ENCODE measurements around the gene TNFSF12. TPM values are rescaled to one million over a fixed set of nuclear protein-coding genes. Genes with fewer than 3 reads are reported as not detected.

TNFSF12 gene
- total and polyA plus RNA-seq, 9 of the 15 experiments (the other 6 are each of a cell fraction or from before 2014, with no cell fraction given) = 0.03 to 0.95 (median 0.19) TPM; not detected in 3

DNA sequence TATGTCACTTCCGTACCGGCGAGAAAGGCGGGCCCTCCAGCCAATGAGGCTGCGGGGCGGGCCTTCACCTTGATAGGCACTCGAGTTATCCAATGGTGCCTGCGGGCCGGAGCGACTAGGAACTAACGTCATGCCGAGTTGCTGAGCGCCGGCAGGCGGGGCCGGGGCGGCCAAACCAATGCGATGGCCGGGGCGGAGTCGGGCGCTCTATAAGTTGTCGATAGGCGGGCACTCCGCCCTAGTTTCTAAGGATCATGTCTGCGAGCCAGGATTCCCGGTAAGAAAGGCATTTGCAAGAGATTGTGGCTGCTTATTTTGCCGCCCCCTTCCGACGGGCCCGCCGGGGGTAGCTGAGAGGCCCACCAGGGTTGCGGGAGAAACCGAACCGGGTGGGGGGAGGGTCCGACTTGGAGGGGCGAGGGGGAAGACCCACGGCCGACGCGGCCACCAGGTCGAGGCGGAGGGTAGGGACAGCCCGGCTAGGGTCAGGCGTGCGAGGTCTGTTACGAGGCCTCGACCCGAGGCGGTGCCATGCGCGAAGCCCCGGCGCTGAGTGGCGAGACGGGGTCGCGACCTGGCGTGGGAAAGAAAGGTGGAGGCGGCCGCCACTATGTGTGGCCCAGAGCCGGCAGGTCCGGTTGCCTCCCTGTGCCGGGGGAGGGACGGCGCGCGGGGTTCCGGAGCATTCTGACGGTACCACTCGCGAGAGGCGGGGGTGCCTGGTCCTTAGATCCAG is 23.9 kb downstream of the TNFSF12 start (continued):
- TF ChIP-seq RCOR1 (IDR thresholded peaks at IDR 0.05; ENCODE audit: borderline replicate concordance in 1 of 2, low read depth in 2 of 2, low read length in 2 of 2) (no peak), ZBTB9 (CRISPR knock-in tag; IDR thresholded peaks at IDR 0.05) (peak; percentile 34; the same call in 1 of the 2 replicates), MAFG (tag; conservative IDR thresholded peaks at IDR 0.05) (no peak), ZNF584 (CRISPR knock-in tag; IDR thresholded peaks at IDR 0.05; ENCODE audit: low read depth) (no peak), CREBBP (IDR thresholded peaks at IDR 0.05; ENCODE audit: low read depth, low read length) (no peak), MLLT1 (IDR thresholded peaks at IDR 0.05) (peak in 1 of 2 experiments; percentile 64; a peak in 1 of 4 replicates), TBP (optimal IDR thresholded peaks at IDR 0.05; ENCODE audit: low read depth, low read length) (no peak), HDAC8 (tag; IDR thresholded peaks at IDR 0.05) (no peak), HCFC1 (IDR thresholded peaks at IDR 0.05; ENCODE audit: low read depth, low read length) (0 out of 2 replicates have a peak, but pooled peaks have one; percentile 45), KDM4B (IDR thresholded peaks at IDR 0.05; ENCODE audit: borderline replicate concordance in 2 of 2, low read depth in 1 of 2) (no peak), ZNF217 (CRISPR knock-in tag; IDR thresholded peaks at IDR 0.05) (no peak), CTBP1 (IDR thresholded peaks at IDR 0.05; ENCODE audit: borderline replicate concordance) (no peak), ZFP30 (CRISPR knock-in tag; IDR thresholded peaks at IDR 0.05; ENCODE audit: borderline replicate concordance) (no peak), RBM17 (IDR thresholded peaks at IDR 0.05; ENCODE audit: borderline replicate concordance, low read depth, low read length) (no peak), GATA2 (CRISPR knock-in tag; IDR thresholded peaks at IDR 0.05) (no peak), MAX (CRISPR knock-in tag; IDR thresholded peaks at IDR 0.05) (no peak; the same call in 1 of the 2 replicates), KLF1 (tag; IDR thresholded peaks at IDR 0.05) (no peak), U2AF1 (optimal IDR thresholded peaks at IDR 0.05; ENCODE audit: low read depth, low read length) (peak; percentile 79), POLR2H (tag; IDR thresholded peaks at IDR 0.05; ENCODE audit: low read depth) (peak; percentile 97), GABPB1 (CRISPR knock-in tag; IDR thresholded peaks at IDR 0.05) (peak; percentile 96)
- TF ChIP-seq, protein P1, sequence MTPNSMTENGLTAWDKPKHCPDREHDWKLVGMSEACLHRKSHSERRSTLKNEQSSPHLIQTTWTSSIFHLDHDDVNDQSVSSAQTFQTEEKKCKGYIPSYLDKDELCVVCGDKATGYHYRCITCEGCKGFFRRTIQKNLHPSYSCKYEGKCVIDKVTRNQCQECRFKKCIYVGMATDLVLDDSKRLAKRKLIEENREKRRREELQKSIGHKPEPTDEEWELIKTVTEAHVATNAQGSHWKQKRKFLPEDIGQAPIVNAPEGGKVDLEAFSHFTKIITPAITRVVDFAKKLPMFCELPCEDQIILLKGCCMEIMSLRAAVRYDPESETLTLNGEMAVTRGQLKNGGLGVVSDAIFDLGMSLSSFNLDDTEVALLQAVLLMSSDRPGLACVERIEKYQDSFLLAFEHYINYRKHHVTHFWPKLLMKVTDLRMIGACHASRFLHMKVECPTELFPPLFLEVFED (CRISPR knock-in tag; conservative IDR thresholded peaks at IDR 0.05) = no peak; the same call in 1 of the 2 replicates
- TF ChIP-seq, protein P2, sequence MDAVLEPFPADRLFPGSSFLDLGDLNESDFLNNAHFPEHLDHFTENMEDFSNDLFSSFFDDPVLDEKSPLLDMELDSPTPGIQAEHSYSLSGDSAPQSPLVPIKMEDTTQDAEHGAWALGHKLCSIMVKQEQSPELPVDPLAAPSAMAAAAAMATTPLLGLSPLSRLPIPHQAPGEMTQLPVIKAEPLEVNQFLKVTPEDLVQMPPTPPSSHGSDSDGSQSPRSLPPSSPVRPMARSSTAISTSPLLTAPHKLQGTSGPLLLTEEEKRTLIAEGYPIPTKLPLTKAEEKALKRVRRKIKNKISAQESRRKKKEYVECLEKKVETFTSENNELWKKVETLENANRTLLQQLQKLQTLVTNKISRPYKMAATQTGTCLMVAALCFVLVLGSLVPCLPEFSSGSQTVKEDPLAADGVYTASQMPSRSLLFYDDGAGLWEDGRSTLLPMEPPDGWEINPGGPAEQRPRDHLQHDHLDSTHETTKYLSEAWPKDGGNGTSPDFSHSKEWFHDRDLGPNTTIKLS (IDR thresholded peaks at IDR 0.05; ENCODE audit: borderline replicate concordance, low read depth) = no peak
